BJ (cell line): Measurements from ENCODE around the gene RIMS1. TPM values are rescaled to one million over a fixed set of nuclear protein-coding genes. Genes with fewer than 3 reads are reported as not detected.

Experiments
- CTCF ChIA-PET: fragments of 350-600 bp; formaldehyde crosslinking; extraction: SDS; loops from one replicate; lab custom pipeline; 2021; ENCODE audit warnings: antibody characterized with exemption, inconsistent platforms; lab: Yijun Ruan, JAX
- POLR2A ChIA-PET: fragments of 300-600 bp; sonication (Branson Sonifier 250); formaldehyde crosslinking; extraction: SDS; loops from one replicate; lab custom pipeline; 2021; ENCODE audit warnings: antibody characterized with exemption; lab: Charles Lee
- DNase-seq: peaks from one replicate; pipeline ENCODE4 v3.0.0-alpha.2; 2011; ENCODE audit warnings: low read depth
- H3K27me3 ChIP-seq: 2 replicates; pipeline ENCODE4 v1.6.0; 2011; ENCODE audit warnings: low read length; ENCODE audit not compliant: control insufficient read depth, insufficient read depth
- H3K36me3 ChIP-seq: 2 replicates; pipeline ENCODE4 v1.5.1; 2011; ENCODE audit warnings: low read length; ENCODE audit not compliant: control insufficient read depth, insufficient read depth
- H3K4me3 ChIP-seq: 2 replicates; pipeline ENCODE4 v1.5.1; 2011; ENCODE audit warnings: low read depth, mild to moderate bottlenecking, control low read depth, low read length
- CTCF ChIP-seq: IDR thresholded peaks from 2 replicates; pipeline ENCODE4 v1.5.1; 2011; ENCODE audit warnings: low read depth, mild to moderate bottlenecking, control low read depth, inconsistent platforms, low read length, moderate library complexity; ENCODE audit not compliant: insufficient read depth
- polyA plus RNA-seq: library from polyadenylated mRNA; depleted of rRNA; stranded (reverse); fragments of >200 nt; gene quantifications from 2 replicates; pipeline ENCODE4 v1.2.3, GENCODE V29; 2011

The RIMS1 gene
- polyA plus RNA-seq, 1 experiment = 0.28 TPM

- ChIA-PET CTCF (interaction anchor here (0.8 to 1.7 kb wide), 3 partner anchors 9 to 14 kb away, joined by 3 to 5 read pairs (median 3); partner anchors contain the start of gene RIMS1), POLR2A (no interaction called here)
- no peak for DNase-seq
- no peak for TF ChIP-seq CTCF
- no peak overlapping the region for H3K4me3 ChIP-seq
- no peaks in the 10 kb centered on the region for H3K36me3 ChIP-seq
- H3K27me3 ChIP-seq = no peaks in the 10 kb centered on the region
These were observed 14.3 kb downstream of the RIMS1 start for GRCh38 chr6:71900642-71901041.

DNA sequence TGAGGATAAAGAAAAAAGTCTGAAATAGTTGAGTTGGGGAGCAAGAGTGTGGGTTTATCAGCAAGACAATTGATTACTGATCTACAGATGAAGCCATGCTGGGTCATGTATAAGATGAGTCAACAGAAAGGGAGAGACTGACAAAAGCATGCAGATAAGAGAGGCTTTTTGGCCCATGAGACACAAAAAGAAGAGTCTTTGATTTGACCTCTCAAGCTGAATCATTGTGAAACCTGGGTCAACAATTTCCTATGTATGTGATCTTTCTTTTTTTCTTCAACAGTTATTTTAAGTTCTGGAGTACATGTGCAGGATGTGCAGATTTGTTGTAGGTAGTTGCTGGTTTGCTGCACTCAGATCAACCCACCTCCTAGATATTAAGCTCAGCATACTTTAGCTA, 15.9 kb downstream of the RIMS1 start:
- H3K4me3 ChIP-seq = no peak overlapping the region
- no peaks in the 10 kb centered on the region for H3K27me3 ChIP-seq
- no peak for DNase-seq
- no peaks in the 10 kb centered on the region for H3K36me3 ChIP-seq
- ChIA-PET POLR2A (no interaction called here), CTCF (interaction anchor here (0.9 to 1.7 kb wide), 3 partner anchors 9 to 16 kb away, joined by 3 to 5 read pairs (median 3); partner anchors contain the start of gene RIMS1)
- TF ChIP-seq CTCF = no peak

GRCh38 chr6:71906813-71907212, 20.5 kb downstream of the RIMS1 start:
- H3K36me3 ChIP-seq = no peaks in the 10 kb centered on the region
- TF ChIP-seq CTCF = no peak
- DNase-seq = no peak
- no peaks in the 10 kb centered on the region for H3K27me3 ChIP-seq
- CTCF ChIA-PET = no interaction called here
- POLR2A ChIA-PET = no interaction called here
- H3K4me3 ChIP-seq = no peak overlapping the region

DNA sequence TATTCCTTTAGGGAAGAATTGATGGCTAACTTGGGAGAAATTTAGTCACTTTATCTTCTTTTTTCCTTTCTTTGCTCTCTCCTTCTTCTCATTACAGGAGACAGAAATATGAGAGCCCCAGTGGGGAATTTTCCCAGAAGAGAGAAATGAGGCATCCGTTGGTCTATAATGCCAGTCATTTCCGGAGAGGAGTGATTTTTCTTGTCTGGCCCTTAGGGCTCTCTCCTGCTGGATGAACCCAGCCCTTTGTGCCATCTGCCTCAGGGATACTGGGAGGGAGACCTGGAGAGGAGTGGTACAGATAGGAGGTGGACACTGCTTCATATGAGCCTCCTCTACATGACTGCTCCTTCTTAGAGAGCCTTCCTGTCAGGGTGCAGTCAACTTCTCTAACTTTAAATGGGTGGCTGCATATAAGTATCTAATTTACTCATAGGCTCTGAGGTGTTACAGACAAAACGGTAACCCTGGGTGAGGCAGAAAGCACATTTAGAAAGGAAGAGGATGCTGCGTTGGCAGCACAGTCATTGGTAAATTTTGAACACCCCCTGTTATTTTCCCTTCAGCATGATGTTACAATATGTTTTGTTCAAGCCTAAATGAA, 21.9 kb downstream of the RIMS1 start:
- ChIA-PET CTCF (no interaction called here), POLR2A (no interaction called here)
- Histone ChIP-seq H3K36me3 (no peaks in the 10 kb centered on the region), H3K4me3 (no peak overlapping the region), H3K27me3 (no peaks in the 10 kb centered on the region)
- no peak for TF ChIP-seq CTCF
- no peak for DNase-seq

DNA sequence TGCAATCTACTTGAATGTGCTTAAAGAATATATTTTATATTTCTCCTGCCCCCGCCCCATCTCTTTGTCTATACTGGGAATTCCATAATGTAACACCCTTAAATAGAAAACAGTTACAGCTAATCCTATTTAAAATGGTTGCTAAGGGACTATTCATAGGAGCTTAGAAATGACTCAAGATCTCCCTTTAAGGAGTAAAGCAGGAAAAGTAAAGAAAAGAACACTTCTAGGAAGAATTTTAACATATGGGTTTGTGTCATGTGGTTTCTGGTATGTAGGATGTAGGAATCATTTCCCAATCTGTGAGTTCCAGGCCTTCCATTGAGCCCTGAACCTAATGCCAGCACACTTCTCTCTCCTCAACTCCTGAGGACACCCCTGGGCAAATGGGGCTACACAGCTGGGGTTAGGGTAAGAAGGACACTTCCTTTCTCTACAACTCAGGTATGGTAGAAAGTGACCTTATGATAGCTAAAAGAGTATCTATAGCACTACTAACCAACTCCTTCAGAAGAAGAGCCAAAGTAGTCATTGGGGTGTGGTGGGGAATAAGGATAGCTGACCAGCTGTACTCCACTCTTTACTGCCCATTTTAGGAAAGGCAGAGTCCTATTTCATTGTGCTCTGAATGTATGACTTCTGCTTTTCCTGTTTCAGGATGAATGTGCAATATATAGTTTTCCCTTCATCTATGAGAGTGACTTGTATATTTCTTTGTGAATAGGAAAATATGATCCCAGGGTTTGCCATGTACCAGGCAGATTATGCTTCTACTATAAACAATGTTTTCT, 27.3 kb downstream of the RIMS1 start:
- no peak for DNase-seq
- ChIA-PET CTCF (interaction anchor here (1.4 kb wide), 1 partner anchor 12 kb away, joined by 5 read pairs; no protein-coding TSS in a partner anchor), POLR2A (no interaction called here)
- Histone ChIP-seq H3K27me3 (no peaks in the 10 kb centered on the region), H3K4me3 (no peak overlapping the region), H3K36me3 (no peaks in the 10 kb centered on the region)
- TF ChIP-seq CTCF = no peak
